GM19468 (cell line): Measurements from ENCODE around the gene FAM228B.
"Not testable (repeated sequence)": the region's sequence is repeated elsewhere in the genome, so short reads cannot be mapped to it uniquely, and the experiment has no call there.

Source experiments
- ATAC-seq: cut with Tn5 transposase; IDR thresholded peaks from one replicate; pipeline ENCODE4 v1.9.1; 2021; ENCODE audit warnings: mild to moderate bottlenecking, moderate library complexity, moderate number of reproducible peaks; ENCODE audit not compliant: unreplicated experiment; ENCODE audit errors: extremely low read depth

Gene FAM228B

GRCh38 chr2:24101992-24102391, 21.3 kb upstream of the FAM228B start:
- no peak for ATAC-seq

GRCh38 chr2:24102677-24103076, 20.6 kb upstream of the FAM228B start:
- ATAC-seq: no peak

- ATAC-seq: no peak
These were observed 19.1 kb upstream of the FAM228B start for GRCh38 chr2:24104110-24104650.

GRCh38 chr2:24104906-24105305, 18.4 kb upstream of the FAM228B start:
- ATAC-seq: no peak

DNA sequence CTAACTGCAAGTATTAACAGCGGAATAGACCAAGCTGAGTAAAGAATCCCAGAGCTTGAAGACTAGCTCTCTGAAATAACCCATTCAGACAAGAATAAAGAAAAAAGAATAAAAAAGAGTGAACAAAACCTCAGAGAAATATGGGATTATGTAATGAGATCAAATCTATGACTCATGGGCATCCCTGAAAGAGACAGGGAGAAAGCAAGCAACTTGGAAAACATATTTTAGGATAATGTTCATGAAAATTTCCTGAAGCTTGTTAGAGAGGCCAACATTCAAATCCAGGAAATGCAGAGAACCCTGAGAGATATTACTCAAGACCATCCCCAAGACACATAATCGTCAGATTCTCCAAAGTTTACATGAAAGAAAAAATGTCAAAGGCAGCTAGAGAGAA, 17.5 kb upstream of the FAM228B start:
- ATAC-seq: no peak

- ATAC-seq: no peak
These were observed 16.5 kb upstream of the FAM228B start for GRCh38 chr2:24106786-24107185.

DNA sequence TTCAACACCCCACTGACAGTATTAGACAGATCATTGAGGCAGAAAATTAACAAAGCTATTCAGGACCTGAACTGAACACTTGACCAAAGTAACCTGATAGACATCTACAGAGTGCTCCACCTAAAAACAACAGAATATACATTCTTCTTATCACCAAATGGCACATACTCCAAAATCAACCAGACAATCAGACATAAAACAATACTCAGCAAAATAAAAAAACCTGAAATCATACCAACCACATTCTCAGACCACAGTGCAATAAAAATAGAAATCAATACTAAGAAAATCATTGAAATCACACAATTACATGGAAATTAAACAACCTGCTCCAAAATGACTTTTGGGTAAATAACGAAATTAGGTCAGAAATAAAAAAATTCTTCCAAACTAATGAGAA, 15.9 kb upstream of the FAM228B start:
- ATAC-seq: no peak

- not testable (repeated sequence) for ATAC-seq
These were observed 13.8 kb upstream of the FAM228B start for GRCh38 chr2:24109431-24109830.

- ATAC-seq: no peak
These were observed 12.5 kb upstream of the FAM228B start for GRCh38 chr2:24110660-24111303.

DNA sequence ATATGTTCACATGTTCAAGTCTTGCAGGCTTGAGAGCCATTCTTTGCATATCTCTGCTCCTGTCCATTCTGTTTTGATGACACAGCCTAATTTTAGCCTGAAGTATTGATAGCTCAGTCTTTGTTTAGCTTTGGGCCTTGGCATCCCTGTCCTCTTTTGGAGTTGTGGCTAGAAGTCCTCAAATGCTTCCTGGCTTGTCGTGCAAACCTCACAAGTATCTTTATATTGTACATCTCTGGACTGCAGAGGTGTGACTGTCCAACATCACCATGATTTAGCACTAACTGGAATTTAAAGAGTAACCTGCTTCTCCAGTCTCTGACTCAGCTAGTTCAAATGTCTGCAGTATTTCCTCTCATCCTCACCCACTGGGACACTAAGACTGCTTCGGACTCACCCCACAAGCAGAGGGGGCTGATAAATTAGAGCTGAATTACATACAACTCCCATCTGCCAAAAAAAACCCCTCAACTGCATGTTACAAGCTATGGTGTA, 11.8 kb upstream of the FAM228B start:
- no peak for ATAC-seq

DNA sequence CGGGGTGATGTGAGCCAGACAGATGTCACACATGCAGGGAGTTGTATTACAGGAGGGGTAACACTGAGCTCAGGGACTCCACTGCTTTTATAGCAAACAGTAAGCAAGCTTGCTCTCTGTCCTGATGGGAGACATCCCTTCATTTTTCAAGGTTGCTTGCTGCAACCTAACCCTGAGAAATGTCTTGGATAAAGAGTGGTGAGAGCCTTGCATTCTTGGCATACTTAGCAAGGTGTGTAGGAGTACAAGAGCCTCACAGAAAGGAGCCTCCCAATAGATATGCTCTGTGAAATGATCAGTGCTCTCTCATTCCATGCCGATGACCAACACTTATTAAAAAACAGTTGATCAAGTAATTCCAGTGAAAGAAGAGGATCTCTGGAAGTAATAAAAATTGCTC, 8.2 kb upstream of the FAM228B start:
- no peak for ATAC-seq

DNA sequence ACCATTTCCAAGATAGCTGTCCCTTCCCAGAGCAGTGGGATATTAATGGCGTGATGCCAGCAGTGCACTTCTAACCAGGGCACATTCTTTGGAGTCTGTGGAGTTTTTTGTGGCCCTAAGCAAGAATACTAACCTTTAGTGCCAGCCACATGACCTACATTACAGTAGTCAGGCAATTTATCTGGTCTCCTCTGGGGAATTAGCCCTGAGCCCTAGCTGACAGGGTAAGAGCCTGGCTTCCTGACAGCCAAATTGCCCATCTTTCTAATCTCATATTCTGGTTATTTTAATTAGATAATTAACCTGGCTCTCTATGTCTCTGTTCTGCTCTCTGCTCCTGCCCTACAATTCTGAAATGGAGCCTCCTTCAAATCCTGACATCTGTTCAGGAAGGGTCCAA, 5.4 kb upstream of the FAM228B start:
- ATAC-seq: no peak

DNA sequence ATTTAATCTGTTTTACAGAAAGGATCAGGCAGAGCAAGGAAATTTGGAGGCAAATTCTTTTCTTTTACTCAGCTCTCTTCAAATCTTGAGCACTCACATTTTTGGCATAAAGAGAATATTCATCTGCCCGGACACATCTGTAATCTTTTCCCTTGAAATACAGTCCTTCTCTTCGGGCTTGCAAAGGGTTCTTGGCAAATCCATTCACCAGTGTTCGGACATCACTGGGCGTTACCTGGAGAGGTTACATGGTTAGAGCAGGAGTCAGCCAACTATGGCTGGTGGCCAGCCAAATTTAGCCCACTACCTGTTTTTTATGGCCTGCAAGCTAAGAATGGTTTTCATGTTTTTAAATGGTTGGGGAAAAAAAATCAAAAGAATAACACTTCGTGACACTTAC, 2.2 kb upstream of the FAM228B start:
- ATAC-seq: no peak

GRCh38 chr2:24121469-24121868, 1.8 kb upstream of the FAM228B start:
- ATAC-seq: no peak

- no peak for ATAC-seq
These were observed 689 bp upstream of the FAM228B start for GRCh38 chr2:24122366-24123194.

- ATAC-seq: no peak
These were observed 782 bp downstream of the FAM228B start for GRCh38 chr2:24123922-24124580.

- ATAC-seq: no peak
These were observed 2.7 kb downstream of the FAM228B start for GRCh38 chr2:24125956-24126355.

GRCh38 chr2:24132543-24132942, 9.3 kb downstream of the FAM228B start:
- ATAC-seq: no peak

GRCh38 chr2:24140305-24140704, 17.0 kb downstream of the FAM228B start:
- ATAC-seq: not testable (repeated sequence)

DNA sequence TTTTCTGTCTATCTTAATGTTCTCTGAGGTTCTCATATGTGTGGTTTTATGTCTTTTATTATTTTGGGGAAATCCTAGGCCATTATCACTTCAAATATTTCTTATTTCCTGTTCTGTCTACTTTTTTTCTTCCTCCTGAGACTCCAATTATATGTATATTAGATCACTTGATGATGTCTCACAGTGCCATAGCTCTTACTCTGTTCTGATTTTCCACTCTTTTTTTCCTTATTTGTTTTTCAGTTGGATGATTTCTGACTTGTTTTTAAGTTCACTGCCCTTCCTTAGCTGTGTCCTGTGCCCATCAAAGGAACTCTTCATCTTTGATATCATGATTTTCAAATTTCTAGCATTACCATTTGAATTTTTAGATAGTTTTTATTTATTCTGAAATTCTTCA, 24.1 kb downstream of the FAM228B start:
- no peak for ATAC-seq
